Measurements from ENCODE around the gene ATRNL1. TPM values are rescaled to one million over a fixed set of nuclear protein-coding genes. Genes with fewer than 3 reads are reported as not detected.

Gene ATRNL1
- polyA plus RNA-seq, 1 donor from 2014 or later: 47.8 TPM

GRCh38 chr10:115491526-115492140, 398.5 kb downstream of the ATRNL1 start:
- Histone ChIP-seq H3F3A (ENCODE audit: insufficient read depth, low read length, poor library complexity, severe bottlenecking) (no peaks in the 10 kb centered on the region), H3K27me3 (ENCODE audit: insufficient read depth, low read depth, low read length) (no peaks in the 10 kb centered on the region), H3K9ac (ENCODE audit: low read length) (no peak overlapping the region), H3K79me2 (replicated peaks; ENCODE audit: insufficient read depth, low read length) (no peaks in the 10 kb centered on the region), H3K9me2 (ENCODE audit: insufficient read depth, low read length) (no peaks in the 10 kb centered on the region), H3K27ac (ENCODE audit: low read length) (no peak overlapping the region), H3K4me3 (ENCODE audit: low read length) (no peak overlapping the region), H3K4me2 (ENCODE audit: low read length) (no peak overlapping the region), H2AFZ (ENCODE audit: low read depth, low read length) (no peak overlapping the region), H3K9me3 (ENCODE audit: low read length) (no peaks in the 10 kb centered on the region), H3K36me3 (ENCODE audit: insufficient read depth, low read length) (no peaks in the 10 kb centered on the region), H4K20me1 (ENCODE audit: insufficient read depth) (no peaks in the 10 kb centered on the region)
- TF ChIP-seq CTCF (IDR thresholded peaks at IDR 0.05; ENCODE audit: poor library complexity, severe bottlenecking): no peak
- TF ChIP-seq MXI1 (conservative IDR thresholded peaks at IDR 0.05; ENCODE audit: poor library complexity, severe bottlenecking): no peak
- no peak for TF ChIP-seq EP300 (conservative IDR thresholded peaks at IDR 0.05; ENCODE audit: poor library complexity, severe bottlenecking)
- no peak for TF ChIP-seq RAD21 (conservative IDR thresholded peaks at IDR 0.05)
- TF ChIP-seq TAF1 (IDR thresholded peaks at IDR 0.05; ENCODE audit: low read depth): no peak
- no peak for TF ChIP-seq EZH2 (IDR thresholded peaks at IDR 0.05; ENCODE audit: borderline replicate concordance, insufficient read depth, low read length, poor library complexity, severe bottlenecking)
- no peak for TF ChIP-seq SMC3 (conservative IDR thresholded peaks at IDR 0.05; ENCODE audit: poor library complexity)
- TF ChIP-seq POLR2AphosphoS5 (IDR thresholded peaks at IDR 0.05): no peak
- TF ChIP-seq REST (IDR thresholded peaks at IDR 0.05; ENCODE audit: borderline replicate concordance): no peak

GRCh38 chr10:115503546-115503945, 410.4 kb downstream of the ATRNL1 start:
- no peak overlapping the region for H3K9ac ChIP-seq (ENCODE audit: low read length)
- H3K36me3 ChIP-seq (ENCODE audit: insufficient read depth, low read length): no peaks in the 10 kb centered on the region
- no peak overlapping the region for H3K27ac ChIP-seq (ENCODE audit: low read length)
- no peak overlapping the region for H2AFZ ChIP-seq (ENCODE audit: low read depth, low read length)
- H3K79me2 ChIP-seq (replicated peaks; ENCODE audit: insufficient read depth, low read length): no peaks in the 10 kb centered on the region
- H3F3A ChIP-seq (ENCODE audit: insufficient read depth, low read length, poor library complexity, severe bottlenecking): no peaks in the 10 kb centered on the region
- H3K9me3 ChIP-seq (ENCODE audit: low read length): no peaks in the 10 kb centered on the region
- no peak overlapping the region for H3K4me2 ChIP-seq (ENCODE audit: low read length)
- H3K9me2 ChIP-seq (ENCODE audit: insufficient read depth, low read length): no peaks in the 10 kb centered on the region
- no peak overlapping the region for H3K4me3 ChIP-seq (ENCODE audit: low read length)
- TF ChIP-seq REST (IDR thresholded peaks at IDR 0.05; ENCODE audit: borderline replicate concordance) (no peak), SMC3 (conservative IDR thresholded peaks at IDR 0.05; ENCODE audit: poor library complexity) (no peak), POLR2AphosphoS5 (IDR thresholded peaks at IDR 0.05) (no peak), RAD21 (conservative IDR thresholded peaks at IDR 0.05) (no peak), CTCF (IDR thresholded peaks at IDR 0.05; ENCODE audit: poor library complexity, severe bottlenecking) (no peak), MXI1 (conservative IDR thresholded peaks at IDR 0.05; ENCODE audit: poor library complexity, severe bottlenecking) (no peak), EZH2 (IDR thresholded peaks at IDR 0.05; ENCODE audit: borderline replicate concordance, insufficient read depth, low read length, poor library complexity, severe bottlenecking) (no peak), EP300 (conservative IDR thresholded peaks at IDR 0.05; ENCODE audit: poor library complexity, severe bottlenecking) (no peak), TAF1 (IDR thresholded peaks at IDR 0.05; ENCODE audit: low read depth) (no peak)
- H3K27me3 ChIP-seq (ENCODE audit: insufficient read depth, low read depth, low read length): no peaks in the 10 kb centered on the region
- H4K20me1 ChIP-seq (ENCODE audit: insufficient read depth): no peaks in the 10 kb centered on the region
